KMS-11 (cell line): Measurements from ENCODE around the gene HLA-DPA1.
A peak's percentile ranks its signal among the peaks of the same experiment; 100 is the strongest.

ENCODE experiments used
- H2AFZ ChIP-seq: fragments of 200-600 bp; sonication (generic); 2 replicates; pipeline ENCODE4 v1.6.1; 2016; ENCODE audit warnings: antibody characterized with exemption, mixed run types, low read depth
- H3K27ac ChIP-seq: fragments of 200-600 bp; sonication (generic); 2 replicates; pipeline ENCODE4 v1.6.1; 2016; ENCODE audit warnings: mild to moderate bottlenecking, mixed run types
- H3K27me3 ChIP-seq: fragments of 200-600 bp; sonication (generic); 2 replicates; pipeline ENCODE4 v1.6.1; 2017; ENCODE audit warnings: mild to moderate bottlenecking, low read depth, mixed run types, moderate library complexity; ENCODE audit not compliant: insufficient read depth
- H3K36me3 ChIP-seq: fragments of 200-600 bp; sonication (generic); 2 replicates; pipeline ENCODE4 v1.6.1; 2017; ENCODE audit warnings: mild to moderate bottlenecking, mixed run types; ENCODE audit not compliant: insufficient read depth
- H3K4me1 ChIP-seq: fragments of 200-600 bp; sonication (generic); 2 replicates; pipeline ENCODE4 v1.6.1; 2016; ENCODE audit warnings: mild to moderate bottlenecking, low read depth, mixed run types; ENCODE audit not compliant: poor library complexity, severe bottlenecking
- H3K4me2 ChIP-seq: fragments of 200-600 bp; sonication (generic); 2 replicates; pipeline ENCODE4 v1.7.0; 2016; ENCODE audit warnings: mild to moderate bottlenecking, mixed run types
- H3K4me3 ChIP-seq: fragments of 200-600 bp; sonication (generic); IDR thresholded peaks from 2 replicates; pipeline ENCODE4 v1.6.1; 2017; ENCODE audit warnings: low read depth, low read length, mixed read lengths; ENCODE audit not compliant: insufficient read depth
- H3K79me2 ChIP-seq: fragments of 200-600 bp; sonication (generic); 2 replicates; pipeline ENCODE4 v1.6.1; 2016; ENCODE audit warnings: low read depth, mixed run types; ENCODE audit not compliant: insufficient read depth
- H3K9ac ChIP-seq: fragments of 200-600 bp; sonication (generic); 2 replicates; pipeline ENCODE4 v1.6.1; 2016; ENCODE audit warnings: mild to moderate bottlenecking, mixed run types
- H4K20me1 ChIP-seq: fragments of 200-600 bp; sonication (generic); 2 replicates; pipeline ENCODE4 v1.6.1; 2016; ENCODE audit warnings: mild to moderate bottlenecking, mixed run types; ENCODE audit not compliant: insufficient read depth
- TF ChIP-seq, protein P1 (sequence below): fragments of 200-600 bp; sonication (generic); conservative IDR thresholded peaks from 2 replicates; pipeline ENCODE4 v1.6.1; 2017; ENCODE audit warnings: low read depth, mild to moderate bottlenecking, antibody characterized with exemption, low read length, moderate library complexity, mixed read lengths

The HLA-DPA1 gene

DNA sequence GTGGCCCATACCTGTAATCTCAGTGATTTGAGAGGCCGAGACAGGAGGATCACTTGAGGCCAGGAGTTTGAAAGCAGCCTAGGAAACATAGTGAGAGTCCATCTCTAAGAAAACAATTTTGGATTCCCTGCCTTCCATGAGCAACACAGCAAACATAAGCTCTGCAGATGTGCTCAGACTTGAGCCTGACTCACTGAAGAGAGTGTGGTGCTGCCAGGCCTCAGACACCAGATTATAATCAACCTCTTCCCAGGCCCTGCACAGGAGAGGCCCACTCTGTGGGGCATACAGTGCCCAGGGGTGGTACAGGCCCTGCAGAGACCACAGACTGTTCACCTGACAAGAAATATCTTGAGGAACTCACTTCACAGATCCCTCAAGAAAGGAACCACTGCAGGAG is 22.2 kb upstream of the HLA-DPA1 start:
- H3K79me2 ChIP-seq = no peaks in the 10 kb centered on the region
- no peaks in the 10 kb centered on the region for H3K4me1 ChIP-seq
- no peak overlapping the region for H3K4me3 ChIP-seq
- H4K20me1 ChIP-seq = no peaks in the 10 kb centered on the region
- no peaks in the 10 kb centered on the region for H3K36me3 ChIP-seq
- H3K27me3 ChIP-seq = no peaks in the 10 kb centered on the region
- TF ChIP-seq, protein P1, sequence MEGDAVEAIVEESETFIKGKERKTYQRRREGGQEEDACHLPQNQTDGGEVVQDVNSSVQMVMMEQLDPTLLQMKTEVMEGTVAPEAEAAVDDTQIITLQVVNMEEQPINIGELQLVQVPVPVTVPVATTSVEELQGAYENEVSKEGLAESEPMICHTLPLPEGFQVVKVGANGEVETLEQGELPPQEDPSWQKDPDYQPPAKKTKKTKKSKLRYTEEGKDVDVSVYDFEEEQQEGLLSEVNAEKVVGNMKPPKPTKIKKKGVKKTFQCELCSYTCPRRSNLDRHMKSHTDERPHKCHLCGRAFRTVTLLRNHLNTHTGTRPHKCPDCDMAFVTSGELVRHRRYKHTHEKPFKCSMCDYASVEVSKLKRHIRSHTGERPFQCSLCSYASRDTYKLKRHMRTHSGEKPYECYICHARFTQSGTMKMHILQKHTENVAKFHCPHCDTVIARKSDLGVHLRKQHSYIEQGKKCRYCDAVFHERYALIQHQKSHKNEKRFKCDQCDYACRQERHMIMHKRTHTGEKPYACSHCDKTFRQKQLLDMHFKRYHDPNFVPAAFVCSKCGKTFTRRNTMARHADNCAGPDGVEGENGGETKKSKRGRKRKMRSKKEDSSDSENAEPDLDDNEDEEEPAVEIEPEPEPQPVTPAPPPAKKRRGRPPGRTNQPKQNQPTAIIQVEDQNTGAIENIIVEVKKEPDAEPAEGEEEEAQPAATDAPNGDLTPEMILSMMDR = no peak
- H3K4me2 ChIP-seq = no peak overlapping the region
- no peak overlapping the region for H3K9ac ChIP-seq
- no peak overlapping the region for H3K27ac ChIP-seq
- no peak overlapping the region for H2AFZ ChIP-seq

DNA sequence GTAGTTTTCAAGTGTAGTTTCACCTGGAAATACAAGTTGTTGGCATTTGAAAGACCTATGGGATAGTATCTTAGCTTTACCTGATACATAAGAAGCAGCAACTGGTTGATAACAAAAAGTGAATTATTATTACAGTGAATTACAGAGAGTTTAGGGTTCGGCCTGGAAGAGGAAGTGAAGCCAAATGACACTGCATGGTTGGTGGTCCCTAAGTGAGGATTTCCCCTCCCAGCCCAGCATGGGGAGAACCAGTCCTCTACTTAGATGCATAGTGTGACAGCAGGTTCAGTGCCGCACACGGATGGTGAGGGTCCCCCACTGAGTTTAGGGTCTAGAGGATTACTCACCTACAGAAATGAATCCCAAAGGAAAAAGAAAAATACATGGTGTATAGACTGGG is 20.4 kb upstream of the HLA-DPA1 start:
- Histone ChIP-seq H4K20me1 (no peaks in the 10 kb centered on the region), H3K36me3 (no peaks in the 10 kb centered on the region), H3K4me3 (no peak overlapping the region), H3K79me2 (no peaks in the 10 kb centered on the region), H3K9ac (no peak overlapping the region), H2AFZ (no peak overlapping the region), H3K27me3 (no peaks in the 10 kb centered on the region), H3K4me2 (no peak overlapping the region), H3K27ac (no peak overlapping the region), H3K4me1 (no peaks in the 10 kb centered on the region)
- TF ChIP-seq, protein P1 = no peak

DNA sequence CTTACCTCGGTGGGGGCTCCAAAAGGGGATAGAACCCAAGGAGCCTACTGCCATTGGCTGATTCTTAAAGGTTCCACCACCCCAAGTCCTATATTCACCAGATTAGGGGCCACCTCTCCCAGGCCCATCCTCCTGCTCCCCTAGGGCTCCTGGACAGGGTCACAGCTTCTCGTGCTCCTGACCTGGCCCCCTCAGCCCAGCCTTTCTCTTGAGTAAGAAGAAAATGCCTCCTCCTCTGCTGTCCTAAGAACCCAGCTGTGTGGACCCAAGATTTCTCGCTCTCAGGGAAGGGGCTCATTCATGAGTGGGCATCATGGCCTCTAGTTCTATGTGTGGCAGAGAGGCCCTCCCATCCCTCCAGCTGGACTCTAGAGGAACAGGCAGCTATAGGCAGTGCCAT is 18.9 kb upstream of the HLA-DPA1 start:
- no peaks in the 10 kb centered on the region for H3K27me3 ChIP-seq
- H4K20me1 ChIP-seq = no peaks in the 10 kb centered on the region
- TF ChIP-seq, protein P1 = no peak
- no peaks in the 10 kb centered on the region for H3K79me2 ChIP-seq
- H3K4me1 ChIP-seq = no peaks in the 10 kb centered on the region
- no peak overlapping the region for H3K27ac ChIP-seq
- no peak overlapping the region for H3K9ac ChIP-seq
- H3K4me2 ChIP-seq = no peak overlapping the region
- H3K4me3 ChIP-seq = no peak overlapping the region
- H3K36me3 ChIP-seq = no peaks in the 10 kb centered on the region
- no peak overlapping the region for H2AFZ ChIP-seq

DNA sequence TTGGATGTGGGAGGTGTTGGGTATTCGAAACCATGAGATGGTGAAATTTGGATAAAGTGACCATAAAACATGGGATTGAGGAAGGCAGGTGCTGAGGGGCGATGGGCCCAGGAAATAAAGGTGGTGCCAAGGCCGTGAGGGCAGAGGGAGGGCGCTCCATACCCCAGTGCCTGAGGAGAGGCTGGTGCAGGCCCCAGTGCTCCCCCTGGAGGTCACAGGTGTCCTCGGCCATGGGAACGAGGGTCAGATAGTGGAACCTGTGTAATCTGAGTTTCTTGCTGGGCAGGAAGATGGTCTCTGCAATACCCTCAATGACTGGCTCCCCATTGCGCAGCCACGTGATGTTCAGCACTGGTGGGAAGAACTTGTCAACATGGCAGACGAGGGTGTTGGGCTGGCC is 18.5 kb upstream of the HLA-DPA1 start:
- Histone ChIP-seq H3K4me1 (no peaks in the 10 kb centered on the region), H3K4me2 (no peak overlapping the region), H3K36me3 (no peaks in the 10 kb centered on the region), H2AFZ (no peak overlapping the region), H4K20me1 (no peaks in the 10 kb centered on the region), H3K27me3 (no peaks in the 10 kb centered on the region), H3K4me3 (no peak overlapping the region), H3K9ac (no peak overlapping the region), H3K27ac (no peak overlapping the region), H3K79me2 (no peaks in the 10 kb centered on the region)
- TF ChIP-seq, protein P1 = peak; percentile 34; the same call in 1 of the 2 replicates
